ENCODE measurements around the gene LRP11. TPM values are rescaled to one million over a fixed set of nuclear protein-coding genes. Genes with fewer than 3 reads are reported as not detected.

LRP11 gene
- total RNA-seq, 1 donor from 2014 or later = 54.5 TPM

DNA sequence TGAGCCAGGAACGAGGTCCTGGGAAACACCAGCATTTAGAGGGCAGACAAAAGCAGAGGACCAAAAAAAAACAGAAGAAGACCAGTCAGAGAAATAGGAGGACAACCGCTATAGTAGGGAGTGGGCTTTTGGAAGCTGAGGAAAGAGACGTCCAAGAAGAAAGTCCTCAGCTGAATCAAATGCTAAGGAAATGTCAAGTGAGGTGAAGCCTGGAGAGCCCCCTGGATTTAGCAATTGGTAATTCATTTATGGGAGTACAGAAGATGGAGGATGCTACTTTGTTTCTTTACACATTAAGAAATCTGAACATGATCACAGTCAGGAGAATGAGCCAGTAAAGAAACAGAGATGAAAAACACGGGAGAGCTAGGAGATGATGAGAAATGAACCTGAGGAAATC, 41.1 kb downstream of the LRP11 start:
- DNase-seq (ENCODE audit: low read depth) = no peak
- H3K4me3 ChIP-seq (ENCODE audit: low read depth, low read length) = no peak overlapping the region
- TF ChIP-seq, protein P1, sequence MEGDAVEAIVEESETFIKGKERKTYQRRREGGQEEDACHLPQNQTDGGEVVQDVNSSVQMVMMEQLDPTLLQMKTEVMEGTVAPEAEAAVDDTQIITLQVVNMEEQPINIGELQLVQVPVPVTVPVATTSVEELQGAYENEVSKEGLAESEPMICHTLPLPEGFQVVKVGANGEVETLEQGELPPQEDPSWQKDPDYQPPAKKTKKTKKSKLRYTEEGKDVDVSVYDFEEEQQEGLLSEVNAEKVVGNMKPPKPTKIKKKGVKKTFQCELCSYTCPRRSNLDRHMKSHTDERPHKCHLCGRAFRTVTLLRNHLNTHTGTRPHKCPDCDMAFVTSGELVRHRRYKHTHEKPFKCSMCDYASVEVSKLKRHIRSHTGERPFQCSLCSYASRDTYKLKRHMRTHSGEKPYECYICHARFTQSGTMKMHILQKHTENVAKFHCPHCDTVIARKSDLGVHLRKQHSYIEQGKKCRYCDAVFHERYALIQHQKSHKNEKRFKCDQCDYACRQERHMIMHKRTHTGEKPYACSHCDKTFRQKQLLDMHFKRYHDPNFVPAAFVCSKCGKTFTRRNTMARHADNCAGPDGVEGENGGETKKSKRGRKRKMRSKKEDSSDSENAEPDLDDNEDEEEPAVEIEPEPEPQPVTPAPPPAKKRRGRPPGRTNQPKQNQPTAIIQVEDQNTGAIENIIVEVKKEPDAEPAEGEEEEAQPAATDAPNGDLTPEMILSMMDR (conservative IDR thresholded peaks at IDR 0.05; ENCODE audit: low read depth, low read length) = peak; percentile 14

GRCh38 chr6:149821492-149821891, 42.7 kb downstream of the LRP11 start:
- TF ChIP-seq, protein P1 (conservative IDR thresholded peaks at IDR 0.05; ENCODE audit: low read depth, low read length) = no peak
- no peak for DNase-seq (ENCODE audit: low read depth)
- H3K4me3 ChIP-seq (ENCODE audit: low read depth, low read length) = no peak overlapping the region

- TF ChIP-seq, protein P1 (conservative IDR thresholded peaks at IDR 0.05; ENCODE audit: low read depth, low read length) = no peak
- DNase-seq (ENCODE audit: low read depth) = no peak
- H3K4me3 ChIP-seq (ENCODE audit: low read depth, low read length) = no peak overlapping the region
These were observed 43.7 kb downstream of the LRP11 start for GRCh38 chr6:149820506-149820905.

- TF ChIP-seq, protein P1 (conservative IDR thresholded peaks at IDR 0.05; ENCODE audit: low read depth, low read length) = no peak
- H3K4me3 ChIP-seq (ENCODE audit: low read depth, low read length) = no peak overlapping the region
- DNase-seq (ENCODE audit: low read depth) = no peak
These were observed 48.4 kb downstream of the LRP11 start for GRCh38 chr6:149815788-149816187.

- no peak for DNase-seq (ENCODE audit: low read depth)
- TF ChIP-seq, protein P1 (conservative IDR thresholded peaks at IDR 0.05; ENCODE audit: low read depth, low read length) = no peak
- no peak overlapping the region for H3K4me3 ChIP-seq (ENCODE audit: low read depth, low read length)
These were observed 50.8 kb downstream of the LRP11 start for GRCh38 chr6:149813351-149813750.

- TF ChIP-seq, protein P1 (conservative IDR thresholded peaks at IDR 0.05; ENCODE audit: low read depth, low read length) = no peak
- no peak for DNase-seq (ENCODE audit: low read depth)
These were observed 54.4 kb downstream of the LRP11 start for GRCh38 chr6:149809798-149810197.

DNA sequence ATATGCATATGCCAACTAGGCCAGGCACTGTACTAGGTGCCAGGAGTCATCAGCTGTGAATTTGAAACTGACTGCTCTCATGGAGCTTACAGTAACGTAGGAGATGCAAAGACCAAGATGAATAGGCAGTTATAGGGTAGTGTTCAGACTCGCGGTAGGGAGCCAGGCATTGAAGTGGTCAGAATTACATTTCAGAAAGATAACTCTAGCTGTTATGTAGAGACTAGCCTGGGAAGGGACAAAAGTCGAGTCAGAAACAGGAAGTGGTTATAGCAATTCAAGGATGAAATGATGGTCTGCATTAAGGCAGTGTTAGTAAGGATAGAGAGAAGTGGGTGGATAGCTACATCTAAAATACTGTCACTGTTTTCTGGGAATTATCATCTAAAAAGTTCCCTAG, 58.0 kb downstream of the LRP11 start:
- H3K4me3 ChIP-seq (ENCODE audit: low read depth, low read length) = no peak overlapping the region
- TF ChIP-seq, protein P1 (conservative IDR thresholded peaks at IDR 0.05; ENCODE audit: low read depth, low read length) = no peak
- no peak for DNase-seq (ENCODE audit: low read depth)

More at GRCh38 chr6:149809798-149810197, 54.4 kb downstream of the LRP11 start:
- no peak overlapping the region for H3K4me3 ChIP-seq (ENCODE audit: low read depth, low read length)
